C4-2B (cell line): ENCODE data around the gene ZNRF3.

ENCODE experiments used
- CTCF ChIP-seq: fragments of 450-650 bp; conservative IDR thresholded peaks from 2 replicates; pipeline ENCODE4 v1.5.1; 2017; ENCODE audit warnings: mild to moderate bottlenecking
- ZFX ChIP-seq: fragments of 450-650 bp; IDR thresholded peaks from 2 replicates; pipeline ENCODE4 v1.6.1; 2017

GRCh38 chr22:29062286-29062821 is 179.0 kb downstream of the ZNRF3 start:
- no peak for TF ChIP-seq CTCF
- TF ChIP-seq ZFX: no peak
